Thyroid gland (tissue), 4 donors: ENCODE data around the gene RAB37.

Experiments
- CTCF ChIP-seq, 6 experiments: fragments of 200-600 bp in 3 of 6; fragments of 450-650 bp in 3 of 6; sonication (generic) in 3 of 6; IDR thresholded peaks; one replicate each; pipeline ENCODE4 v1.5.1; 2016 to 2019; ENCODE audit warnings: antibody characterized with exemption in 6 of 6, mild to moderate bottlenecking in 2 of 6, inconsistent platforms in 1 of 6, moderate library complexity in 1 of 6
- POLR2A ChIP-seq, 2 donors: fragments of 450-650 bp; IDR thresholded peaks; one replicate each; pipeline ENCODE4 v1.6.1; 2017; ENCODE audit warnings: antibody characterized with exemption in 2 of 2, mild to moderate bottlenecking in 2 of 2, moderate library complexity in 1 of 2

DNA sequence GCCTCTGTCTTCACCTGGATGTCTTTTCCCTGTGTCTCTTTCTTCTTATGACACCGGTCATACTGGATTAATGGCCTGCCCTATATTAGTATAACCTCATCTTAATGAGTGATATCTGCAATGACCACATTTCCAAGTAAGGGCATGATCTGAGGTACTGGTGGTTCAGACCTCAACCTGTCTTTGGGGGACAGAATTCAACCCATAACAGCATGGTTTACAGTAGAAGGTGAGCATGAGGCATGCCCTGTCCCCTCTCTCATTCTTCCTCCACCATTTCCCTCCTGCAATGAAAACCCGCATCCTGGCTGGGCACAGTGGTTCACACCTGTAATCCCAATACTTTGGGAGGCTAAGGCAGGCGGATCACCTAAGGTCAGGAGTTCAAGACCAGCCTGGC is 2.8 kb upstream of the RAB37 start:
- TF ChIP-seq POLR2A (IDR thresholded peaks at IDR 0.05) (no peak), CTCF (IDR thresholded peaks at IDR 0.05) (no peak)
